ENCODE results near the gene SERPINB5.

Gene SERPINB5

GRCh38 chr18:63476668-63477067 lies at the start of gene SERPINB5:
TSS of gene SERPINB5 (plus strand) at chr18:63476958. CDS start at chr18:63484429, 7,471 bp downstream.
- H3K4me3 ChIP-seq (ENCODE audit: low read depth, low read length) = no peak within 1 kb of the TSS
- TF ChIP-seq, protein P1, sequence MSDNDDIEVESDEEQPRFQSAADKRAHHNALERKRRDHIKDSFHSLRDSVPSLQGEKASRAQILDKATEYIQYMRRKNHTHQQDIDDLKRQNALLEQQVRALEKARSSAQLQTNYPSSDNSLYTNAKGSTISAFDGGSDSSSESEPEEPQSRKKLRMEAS (IDR thresholded peaks at IDR 0.05; ENCODE audit: low read depth, low read length) = no peak
- no peak for TF ChIP-seq POLR2A (IDR thresholded peaks at IDR 0.05; ENCODE audit: extremely low read depth, insufficient read length)
- no peak for TF ChIP-seq MYC (IDR thresholded peaks at IDR 0.05; ENCODE audit: low read depth, low read length)
- TF ChIP-seq, protein P2, sequence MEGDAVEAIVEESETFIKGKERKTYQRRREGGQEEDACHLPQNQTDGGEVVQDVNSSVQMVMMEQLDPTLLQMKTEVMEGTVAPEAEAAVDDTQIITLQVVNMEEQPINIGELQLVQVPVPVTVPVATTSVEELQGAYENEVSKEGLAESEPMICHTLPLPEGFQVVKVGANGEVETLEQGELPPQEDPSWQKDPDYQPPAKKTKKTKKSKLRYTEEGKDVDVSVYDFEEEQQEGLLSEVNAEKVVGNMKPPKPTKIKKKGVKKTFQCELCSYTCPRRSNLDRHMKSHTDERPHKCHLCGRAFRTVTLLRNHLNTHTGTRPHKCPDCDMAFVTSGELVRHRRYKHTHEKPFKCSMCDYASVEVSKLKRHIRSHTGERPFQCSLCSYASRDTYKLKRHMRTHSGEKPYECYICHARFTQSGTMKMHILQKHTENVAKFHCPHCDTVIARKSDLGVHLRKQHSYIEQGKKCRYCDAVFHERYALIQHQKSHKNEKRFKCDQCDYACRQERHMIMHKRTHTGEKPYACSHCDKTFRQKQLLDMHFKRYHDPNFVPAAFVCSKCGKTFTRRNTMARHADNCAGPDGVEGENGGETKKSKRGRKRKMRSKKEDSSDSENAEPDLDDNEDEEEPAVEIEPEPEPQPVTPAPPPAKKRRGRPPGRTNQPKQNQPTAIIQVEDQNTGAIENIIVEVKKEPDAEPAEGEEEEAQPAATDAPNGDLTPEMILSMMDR (IDR thresholded peaks at IDR 0.05; ENCODE audit: low read depth, low read length) = no peak

GRCh38 chr18:63427558-63427957 lies 49.2 kb upstream of the SERPINB5 start:
- TF ChIP-seq, protein P2 (IDR thresholded peaks at IDR 0.05; ENCODE audit: low read depth, low read length) = no peak
- TF ChIP-seq POLR2A (IDR thresholded peaks at IDR 0.05; ENCODE audit: extremely low read depth, insufficient read length) (no peak), MYC (IDR thresholded peaks at IDR 0.05; ENCODE audit: low read depth, low read length) (no peak)
- TF ChIP-seq, protein P1 (IDR thresholded peaks at IDR 0.05; ENCODE audit: low read depth, low read length) = no peak
- H3K4me3 ChIP-seq (ENCODE audit: low read depth, low read length) = no peak overlapping the region
- no peak for DNase-seq (ENCODE audit: low read depth)

More at GRCh38 chr18:63476668-63477067, at the start of gene SERPINB5:
- no peak for DNase-seq (ENCODE audit: low read depth)

GRCh38 chr18:63430526-63430925 lies 46.2 kb upstream of the SERPINB5 start:
- no peak overlapping the region for H3K4me3 ChIP-seq (ENCODE audit: low read depth, low read length)
- no peak for DNase-seq (ENCODE audit: low read depth)
- TF ChIP-seq MYC (IDR thresholded peaks at IDR 0.05; ENCODE audit: low read depth, low read length) (no peak), POLR2A (IDR thresholded peaks at IDR 0.05; ENCODE audit: extremely low read depth, insufficient read length) (no peak)
- TF ChIP-seq, protein P1 (IDR thresholded peaks at IDR 0.05; ENCODE audit: low read depth, low read length) = no peak
- TF ChIP-seq, protein P2 (IDR thresholded peaks at IDR 0.05; ENCODE audit: low read depth, low read length) = no peak

GRCh38 chr18:63431180-63431579 lies 45.6 kb upstream of the SERPINB5 start:
- no peak for DNase-seq (ENCODE audit: low read depth)
- no peak overlapping the region for H3K4me3 ChIP-seq (ENCODE audit: low read depth, low read length)
- TF ChIP-seq, protein P1 (IDR thresholded peaks at IDR 0.05; ENCODE audit: low read depth, low read length) = no peak
- TF ChIP-seq, protein P2 (IDR thresholded peaks at IDR 0.05; ENCODE audit: low read depth, low read length) = no peak
- TF ChIP-seq POLR2A (IDR thresholded peaks at IDR 0.05; ENCODE audit: extremely low read depth, insufficient read length) (no peak), MYC (IDR thresholded peaks at IDR 0.05; ENCODE audit: low read depth, low read length) (no peak)

DNA sequence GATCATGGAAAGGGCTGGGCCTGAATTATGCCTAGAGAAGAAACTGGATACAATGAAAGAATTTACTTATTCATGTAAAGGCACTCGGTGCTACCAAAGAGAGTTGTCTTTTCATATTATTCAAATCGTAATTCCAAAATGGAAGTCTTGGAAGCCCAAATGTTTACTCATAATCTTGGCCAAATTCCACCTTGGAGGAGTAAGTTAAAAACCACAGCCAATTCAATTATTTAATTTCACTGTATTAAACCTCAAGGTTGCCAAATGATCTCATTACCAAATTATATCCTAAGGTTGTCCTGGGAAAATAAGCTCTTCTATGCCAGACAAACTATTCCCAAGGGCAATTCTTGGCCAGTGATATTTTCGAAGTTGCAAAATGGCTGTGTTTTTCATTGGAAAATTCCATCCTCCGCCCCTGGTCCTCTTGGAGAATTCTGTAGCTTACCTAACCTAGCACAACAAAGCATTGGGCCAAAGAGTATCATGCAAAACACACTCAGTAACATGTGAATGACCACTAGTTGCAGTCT lies 43.4 kb upstream of the SERPINB5 start:
- no peak for DNase-seq (ENCODE audit: low read depth)

More for the DNA sequence above, 43.4 kb upstream of the SERPINB5 start:
- H3K4me3 ChIP-seq (ENCODE audit: low read depth, low read length) = no peak overlapping the region
- TF ChIP-seq, protein P1 (IDR thresholded peaks at IDR 0.05; ENCODE audit: low read depth, low read length) = no peak
- TF ChIP-seq, protein P2 (IDR thresholded peaks at IDR 0.05; ENCODE audit: low read depth, low read length) = no peak
- TF ChIP-seq POLR2A (IDR thresholded peaks at IDR 0.05; ENCODE audit: extremely low read depth, insufficient read length) = no peak
- TF ChIP-seq MYC (IDR thresholded peaks at IDR 0.05; ENCODE audit: low read depth, low read length) = no peak
